ENCODE measurements around the gene THSD4. TPM values are rescaled to one million over a fixed set of nuclear protein-coding genes. Genes with fewer than 3 reads are reported as not detected.

THSD4 gene
- total and polyA plus RNA-seq, 2 of the 4 experiments (the other 2 are of a cell fraction), result 25.5 to 31.1 TPM

- no TSS peak for BruUV-seq (replicated peaks)
- no peaks in the 10 kb centered on the region for H3K9me3 ChIP-seq (ENCODE audit: control insufficient read depth, insufficient read depth, low read length)
- dilution Hi-C loops (cut with HindIII; ENCODE audit: low sequenced_read_pairs, unreplicated experiment) (no loop called here), in situ Hi-C loops (cut with MboI; ENCODE audit: low sequenced_read_pairs) (no loop called here), intact Hi-C loops (cut with micrococcal nuclease) (no loop called here)
- H4K91ac ChIP-seq (ENCODE audit: insufficient read depth, low read depth, low read length), result no peak overlapping the region
- ATAC-seq (ENCODE audit: low read depth), result no peak
- H2AK5ac ChIP-seq (ENCODE audit: low read depth, low read length), result no peak overlapping the region
- TF ChIP-seq RFX5 (IDR thresholded peaks at IDR 0.05; ENCODE audit: low read depth, low read length), result no peak
- TF ChIP-seq NFE2L2 (IDR thresholded peaks at IDR 0.05; ENCODE audit: low read depth, low read length), result no peak
- no peak for TF ChIP-seq RAD21 (IDR thresholded peaks at IDR 0.05; ENCODE audit: low read length)
- TF ChIP-seq, protein P1, sequence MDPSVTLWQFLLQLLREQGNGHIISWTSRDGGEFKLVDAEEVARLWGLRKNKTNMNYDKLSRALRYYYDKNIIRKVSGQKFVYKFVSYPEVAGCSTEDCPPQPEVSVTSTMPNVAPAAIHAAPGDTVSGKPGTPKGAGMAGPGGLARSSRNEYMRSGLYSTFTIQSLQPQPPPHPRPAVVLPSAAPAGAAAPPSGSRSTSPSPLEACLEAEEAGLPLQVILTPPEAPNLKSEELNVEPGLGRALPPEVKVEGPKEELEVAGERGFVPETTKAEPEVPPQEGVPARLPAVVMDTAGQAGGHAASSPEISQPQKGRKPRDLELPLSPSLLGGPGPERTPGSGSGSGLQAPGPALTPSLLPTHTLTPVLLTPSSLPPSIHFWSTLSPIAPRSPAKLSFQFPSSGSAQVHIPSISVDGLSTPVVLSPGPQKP (IDR thresholded peaks at IDR 0.05; ENCODE audit: borderline replicate concordance, low read depth, low read length), result no peak
- TF ChIP-seq CEBPB (IDR thresholded peaks at IDR 0.05; ENCODE audit: low read depth, low read length), result no peak
- no peak for TF ChIP-seq MXI1 (IDR thresholded peaks at IDR 0.05; ENCODE audit: borderline replicate concordance, low read depth, low read length)
- TF ChIP-seq MAFK (IDR thresholded peaks at IDR 0.05; ENCODE audit: low read depth, low read length), result no peak
- TF ChIP-seq CTCF (conservative IDR thresholded peaks at IDR 0.05; ENCODE audit: low read depth, low read length), result no peak
- no peak for TF ChIP-seq CHD1 (IDR thresholded peaks at IDR 0.05; ENCODE audit: low read depth, low read length)
- no peak for TF ChIP-seq BHLHE40 (IDR thresholded peaks at IDR 0.05; ENCODE audit: low read depth, low read length)
- no peak for TF ChIP-seq MAZ (IDR thresholded peaks at IDR 0.05; ENCODE audit: borderline replicate concordance, low read depth, low read length)
- no peak for TF ChIP-seq POLR2A (IDR thresholded peaks at IDR 0.05; ENCODE audit: low read depth, low read length)
- no peak for TF ChIP-seq RCOR1 (IDR thresholded peaks at IDR 0.05; ENCODE audit: insufficient replicate concordance, low read length)
- no peak for TF ChIP-seq USF2 (IDR thresholded peaks at IDR 0.05; ENCODE audit: low read depth, low read length)
- no peak for TF ChIP-seq SMC3 (IDR thresholded peaks at IDR 0.05; ENCODE audit: low read depth, low read length)
- no peak for TF ChIP-seq FOS (IDR thresholded peaks at IDR 0.05; ENCODE audit: low read depth, low read length)
- H3K36me3 ChIP-seq (ENCODE audit: control insufficient read depth, insufficient read depth, low read length), result 0 out of 2 replicates have a peak, but pooled peaks cover 3% of the 10 kb centered on the region
- ChIA-PET CTCF (no interaction called here), POLR2A (ENCODE audit: unreplicated experiment) (no interaction called here)
- H3K27ac ChIP-seq (ENCODE audit: insufficient read depth, low read length), result no peak overlapping the region
- H4K8ac ChIP-seq (ENCODE audit: low read depth in 2 of 2, low read length in 2 of 2), result no peak overlapping the region
- no peak overlapping the region for H4K5ac ChIP-seq (ENCODE audit: low read depth, low read length)
- H3K4ac ChIP-seq (ENCODE audit: low read depth, low read length), result no peak overlapping the region
- no peak overlapping the region for H3K4me2 ChIP-seq (ENCODE audit: low read depth, low read length)
- H3K9ac ChIP-seq (ENCODE audit: low read depth, low read length), result no peak overlapping the region
- H2AFZ ChIP-seq (replicated peaks; ENCODE audit: low read length, poor library complexity), result no peak overlapping the region
- H2BK20ac ChIP-seq (ENCODE audit: low read depth, low read length), result no peak overlapping the region
- no peak overlapping the region for H2BK120ac ChIP-seq (ENCODE audit: low read depth, low read length)
- no peak overlapping the region for H2BK5ac ChIP-seq (ENCODE audit: low read depth, low read length, poor library complexity, severe bottlenecking)
- H3K27me3 ChIP-seq (ENCODE audit: control insufficient read depth, insufficient read depth, low read length), result no peaks in the 10 kb centered on the region
- H3K23ac ChIP-seq (ENCODE audit: low read depth, low read length), result no peak overlapping the region
- H3K56ac ChIP-seq (ENCODE audit: extremely low read depth, insufficient read depth, low read length), result no peak overlapping the region
- 80% methylated on average over 1 of the region's 5 CpGs; no CpG with 5 or more reads in 1 of the 2 experiments for WGBS, 2 experiments (ENCODE audit: extremely low coverage in 2 of 2, insufficient read length in 1 of 2)
- no peak overlapping the region for H3K18ac ChIP-seq (ENCODE audit: low read depth, low read length)
- H3K14ac ChIP-seq (replicated peaks; ENCODE audit: low read depth, low read length), result no peak overlapping the region
- no peak overlapping the region for H2BK15ac ChIP-seq (ENCODE audit: low read depth, low read length)
- H2AK9ac ChIP-seq (replicated peaks; ENCODE audit: low read depth, low read length, poor library complexity), result no peak overlapping the region
- H3K79me1 ChIP-seq (ENCODE audit: low read depth in 1 of 2, low read length in 2 of 2), result peaks cover 11 to 14% of the 10 kb centered on the region in 2 experiments; a peak in 3 of 4 replicates
- DNase-seq, result no peak
- no peaks in the 10 kb centered on the region for H3K9me1 ChIP-seq (ENCODE audit: insufficient read depth, low read length)
- no peak overlapping the region for H3K4me3 ChIP-seq (ENCODE audit: insufficient read depth, low read depth, low read length)
- no peaks in the 10 kb centered on the region for H4K20me1 ChIP-seq (ENCODE audit: insufficient read depth, low read length)
- H3K4me1 ChIP-seq (ENCODE audit: control insufficient read depth, insufficient read depth, low read length), result no peaks in the 10 kb centered on the region
These were observed 53.0 kb downstream of the THSD4 start for GRCh38 chr15:71168166-71168834.

Measured in IMR-90 (cell line).